Endothelial cell of hepatic sinusoid (primary cell): ENCODE results near the gene DIP2A.
"Not testable (repeated sequence)": the region's sequence is repeated elsewhere in the genome, so short reads cannot be mapped to it uniquely, and the experiment has no call there.

Experiments used
- in situ Hi-C: cut with HindIII; loops from 2 replicates; pipeline ENCODE4 v1.10.0; 2017; ENCODE audit warnings: low sequenced_read_pairs

Gene DIP2A

GRCh38 chr21:46517361-46517760, 58.7 kb downstream of the DIP2A start:
- in situ Hi-C loops: no loop called here

- in situ Hi-C loops: no loop called here
These were observed 60.4 kb downstream of the DIP2A start for GRCh38 chr21:46518983-46519583.

DNA sequence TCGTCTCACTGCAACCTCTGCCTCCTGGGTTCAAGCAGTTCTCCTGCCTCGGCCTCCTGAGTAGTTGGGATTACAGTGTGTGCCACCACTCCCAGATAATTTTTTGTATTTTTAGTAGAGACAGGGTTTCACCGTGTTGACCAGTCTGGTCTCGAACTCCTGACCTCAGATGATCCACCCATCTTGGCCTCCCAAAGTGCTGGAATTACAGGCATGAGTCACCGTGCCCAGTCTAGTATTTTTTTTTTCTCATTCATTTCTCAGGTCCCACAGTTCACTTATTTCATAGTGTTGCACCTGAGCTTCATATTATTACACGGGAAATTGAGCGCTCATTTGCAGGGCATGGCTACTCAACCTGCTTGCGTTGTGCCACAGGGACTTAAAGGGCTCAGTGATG, 68.7 kb downstream of the DIP2A start:
- in situ Hi-C loops: not testable (repeated sequence)

GRCh38 chr21:46527801-46528200, 69.1 kb downstream of the DIP2A start:
- in situ Hi-C loops: no loop called here

- in situ Hi-C loops: no loop called here
These were observed 73.4 kb downstream of the DIP2A start for GRCh38 chr21:46532080-46532479.

DNA sequence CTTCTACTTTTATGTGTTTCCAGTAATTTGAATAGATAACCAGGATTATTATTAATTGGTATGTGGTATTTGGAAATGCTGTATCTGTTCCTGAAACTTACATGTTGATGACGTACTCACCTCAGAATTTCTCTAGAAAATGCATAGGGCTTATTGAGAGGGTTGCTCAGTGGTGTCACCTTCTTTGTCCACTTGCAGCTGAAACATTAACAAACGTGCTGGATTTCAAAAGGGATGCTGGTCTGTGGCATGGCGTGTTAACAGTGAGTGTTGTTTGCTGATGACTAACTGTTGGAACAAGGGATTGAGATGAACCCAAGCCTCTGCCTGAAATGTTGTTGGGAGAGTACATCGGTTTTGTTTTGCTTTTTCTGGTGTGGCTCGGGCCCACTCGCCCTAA, 78.3 kb downstream of the DIP2A start:
- in situ Hi-C loops: no loop called here

DNA sequence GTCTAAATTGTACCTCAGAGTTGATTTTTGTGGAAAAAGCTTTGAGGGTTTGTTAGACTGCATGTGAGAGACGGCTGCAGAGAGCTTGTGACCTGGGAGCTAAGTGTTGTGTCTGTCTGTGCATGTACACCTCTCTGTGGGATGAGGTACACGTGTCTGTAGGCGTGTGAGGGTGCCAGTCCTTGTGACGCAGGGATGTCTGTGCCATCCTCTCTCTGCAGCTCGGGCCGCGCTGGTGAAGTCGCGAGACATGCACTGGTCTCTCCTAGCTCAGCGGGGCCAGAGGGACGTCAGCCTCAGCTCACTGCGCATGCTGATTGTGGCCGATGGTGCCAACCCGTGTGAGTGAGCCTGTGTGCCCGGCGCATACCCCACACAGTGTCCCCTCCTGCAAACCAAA, 79.6 kb downstream of the DIP2A start:
- in situ Hi-C loops: no loop called here

- in situ Hi-C loops: no loop called here
These were observed 80.4 kb downstream of the DIP2A start for GRCh38 chr21:46538851-46539666.

- in situ Hi-C loops: no loop called here
These were observed 81.5 kb downstream of the DIP2A start for GRCh38 chr21:46540087-46540710.

DNA sequence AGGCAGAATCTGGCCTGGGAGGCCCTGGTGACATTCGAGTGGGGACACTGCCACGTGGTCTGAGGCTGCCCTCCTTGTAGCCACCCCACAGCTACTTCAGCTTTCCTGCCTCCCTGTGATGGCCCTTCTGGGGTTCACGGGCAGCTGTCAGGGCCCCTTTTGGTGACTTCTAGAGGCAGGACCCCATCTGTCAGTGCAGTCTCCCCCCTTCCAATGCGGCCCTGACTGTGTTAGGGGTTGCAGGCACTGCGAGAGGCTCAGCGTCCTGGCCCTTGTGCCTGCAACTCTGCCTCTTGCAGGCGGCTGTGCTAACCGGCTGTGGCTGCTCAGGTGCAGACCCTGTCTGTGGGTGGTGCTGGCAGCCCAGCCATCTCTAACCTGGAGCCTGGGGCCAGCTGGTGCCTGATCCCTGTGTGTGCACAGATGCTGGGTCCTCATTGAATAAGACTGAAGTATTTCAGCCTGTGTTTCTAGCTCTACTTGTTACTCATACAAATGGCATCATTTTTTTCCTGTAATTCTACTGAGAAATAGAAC, 84.0 kb downstream of the DIP2A start:
- in situ Hi-C loops: no loop called here

DNA sequence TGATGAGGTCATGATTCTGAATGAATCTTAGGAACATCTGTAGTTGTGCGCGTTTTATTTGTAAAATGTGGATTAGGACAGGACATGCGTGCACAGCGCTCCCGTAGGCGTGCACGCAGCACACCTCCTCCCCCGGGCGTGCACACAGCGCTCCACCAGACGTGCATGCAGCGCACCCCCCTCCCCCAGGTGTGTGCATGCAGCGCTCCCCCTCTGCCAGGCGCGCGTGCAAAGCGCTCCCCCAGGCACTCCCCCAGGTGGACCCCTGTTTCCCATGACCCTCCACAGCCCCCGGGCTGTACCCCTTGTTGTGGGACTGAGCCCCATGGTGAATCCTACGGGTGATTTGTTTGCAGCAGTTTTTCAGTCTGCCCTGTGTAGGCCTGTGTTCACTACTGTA, 84.6 kb downstream of the DIP2A start:
- in situ Hi-C loops: no loop called here

GRCh38 chr21:46544003-46544402, 85.3 kb downstream of the DIP2A start:
- in situ Hi-C loops: no loop called here

GRCh38 chr21:46544824-46545223, 86.1 kb downstream of the DIP2A start:
- in situ Hi-C loops: no loop called here

GRCh38 chr21:46545363-46545762, 86.7 kb downstream of the DIP2A start:
- in situ Hi-C loops: no loop called here

DNA sequence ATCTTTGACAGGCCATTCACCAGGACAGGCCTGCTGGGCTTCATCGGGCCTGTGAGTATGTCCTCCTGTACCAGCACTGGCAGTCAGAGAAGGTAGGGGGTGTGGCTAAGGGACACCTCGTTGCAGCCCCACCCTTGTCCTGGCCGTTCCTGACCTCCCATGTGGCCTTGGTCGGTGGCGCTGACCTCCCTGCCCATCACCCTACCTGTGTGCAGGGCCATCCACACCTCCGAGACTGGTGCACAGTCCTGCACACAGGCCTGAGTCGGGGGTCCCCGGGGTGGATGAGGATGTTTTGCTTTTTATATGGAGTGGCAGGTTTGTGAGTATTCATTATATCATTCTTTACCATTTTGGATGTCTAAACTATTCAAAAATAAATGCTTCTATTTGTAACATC, 87.2 kb downstream of the DIP2A start:
- in situ Hi-C loops: no loop called here

DNA sequence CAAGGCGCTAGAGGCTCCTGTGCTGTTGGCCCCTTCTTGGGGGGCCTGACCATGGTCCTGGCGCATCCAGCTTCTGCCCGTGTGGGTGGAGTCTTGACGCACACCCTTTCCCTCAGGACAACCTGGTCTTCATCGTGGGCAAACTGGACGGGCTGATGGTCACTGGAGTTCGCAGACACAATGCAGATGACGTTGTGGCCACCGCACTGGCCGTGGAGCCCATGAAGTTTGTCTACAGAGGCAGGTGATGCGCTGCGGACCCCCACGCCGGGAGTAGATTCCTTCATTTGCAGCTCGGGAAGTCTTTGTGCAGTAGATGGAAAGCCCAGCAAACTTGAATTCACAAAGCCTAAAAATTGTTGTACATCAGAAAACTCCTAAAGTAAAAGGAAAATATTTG, 88.1 kb downstream of the DIP2A start:
- in situ Hi-C loops: no loop called here

GRCh38 chr21:46549650-46550049, 91.0 kb downstream of the DIP2A start:
- in situ Hi-C loops: no loop called here

GRCh38 chr21:46550116-46550941, 91.6 kb downstream of the DIP2A start:
- in situ Hi-C loops: no loop called here

GRCh38 chr21:46551636-46552241, 93.0 kb downstream of the DIP2A start:
- in situ Hi-C loops: no loop called here

DNA sequence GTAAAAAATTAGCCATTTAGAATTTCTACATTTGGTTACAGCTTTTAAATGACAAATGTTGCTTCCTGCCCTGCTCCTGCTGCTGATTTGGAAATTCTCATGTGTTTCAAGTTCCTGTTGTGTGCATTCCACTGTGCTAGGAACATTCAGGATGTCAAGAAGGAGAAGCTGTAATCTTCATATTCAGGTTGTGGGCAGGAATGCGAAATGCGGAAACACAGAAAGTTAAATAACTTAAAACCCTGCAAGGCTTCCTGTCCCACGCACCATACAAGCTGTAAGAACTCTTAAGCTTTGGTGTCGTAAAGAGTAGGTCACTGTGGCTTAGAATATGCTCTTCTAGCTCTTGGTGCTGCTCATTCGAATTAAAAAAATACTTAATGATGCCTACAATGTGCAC, 93.6 kb downstream of the DIP2A start:
- in situ Hi-C loops: no loop called here
